Activated T-cell treated with anti-CD3 and anti-CD28 coated beads for 1 hour (primary cell): Measurements from ENCODE around the gene FMN2.

Experiments
- DNase-seq: peaks from one replicate; pipeline ENCODE4 v3.0.0-alpha.2; 2020; ENCODE audit warnings: low read depth

FMN2 gene

DNA sequence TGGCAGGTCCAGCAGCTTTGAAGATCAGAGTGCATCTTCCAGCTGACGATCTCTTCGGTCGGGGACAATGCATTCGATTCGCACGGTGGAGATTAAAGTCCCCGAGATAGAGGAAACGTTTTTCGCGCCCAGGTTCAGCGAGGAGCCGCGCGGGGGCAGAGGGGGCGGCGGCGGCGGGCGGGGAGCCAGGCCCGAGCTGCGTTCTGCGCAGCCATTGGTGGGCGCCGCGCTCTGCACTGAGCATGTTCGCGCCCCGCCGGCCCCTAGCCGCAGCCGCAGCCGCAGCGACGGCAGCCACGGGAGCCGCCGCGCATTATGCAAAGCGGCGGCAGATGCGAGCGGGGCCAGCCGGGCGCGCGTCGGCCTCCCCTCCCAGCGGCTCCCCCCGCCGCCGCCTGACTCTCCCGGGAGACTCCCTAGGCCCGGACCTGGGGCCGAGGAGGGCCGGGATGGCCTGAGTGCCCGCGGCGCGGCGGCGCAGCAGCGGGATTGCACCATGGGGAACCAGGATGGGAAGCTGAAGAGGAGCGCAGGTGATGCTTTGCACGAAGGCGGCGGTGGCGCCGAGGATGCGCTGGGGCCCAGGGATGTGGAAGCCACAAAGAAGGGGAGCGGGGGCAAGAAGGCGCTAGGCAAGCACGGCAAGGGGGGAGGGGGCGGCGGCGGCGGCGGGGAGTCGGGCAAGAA, at the start of gene FMN2:
Gene FMN2 (plus strand): TSS at position 270 of the 687 bp plus-strand sequence. CDS start 227 bp downstream, at position 497.
- DNase-seq, result no peak

GRCh38 chr1:240044620-240045019, 47.1 kb upstream of the FMN2 start:
- no peak for DNase-seq

DNA sequence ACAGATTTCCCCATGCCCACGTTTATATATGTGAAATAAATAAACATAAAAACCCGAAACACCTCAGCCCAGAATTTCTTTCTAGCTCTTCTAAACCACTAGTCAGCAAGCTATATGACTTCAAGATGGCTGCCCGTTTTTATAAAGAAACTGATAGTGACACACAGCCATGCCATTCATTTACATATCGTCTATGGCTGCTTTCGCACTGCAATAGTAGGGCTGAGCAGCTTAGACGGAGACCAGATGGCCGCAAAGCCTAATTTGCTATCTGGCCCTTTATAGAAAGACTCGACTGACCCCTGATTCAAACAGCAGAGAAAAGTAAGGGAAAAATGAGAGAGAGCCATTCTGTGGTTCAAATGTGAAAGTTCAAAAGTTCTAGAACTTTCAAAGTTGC, 45.7 kb upstream of the FMN2 start:
- no peak for DNase-seq

DNA sequence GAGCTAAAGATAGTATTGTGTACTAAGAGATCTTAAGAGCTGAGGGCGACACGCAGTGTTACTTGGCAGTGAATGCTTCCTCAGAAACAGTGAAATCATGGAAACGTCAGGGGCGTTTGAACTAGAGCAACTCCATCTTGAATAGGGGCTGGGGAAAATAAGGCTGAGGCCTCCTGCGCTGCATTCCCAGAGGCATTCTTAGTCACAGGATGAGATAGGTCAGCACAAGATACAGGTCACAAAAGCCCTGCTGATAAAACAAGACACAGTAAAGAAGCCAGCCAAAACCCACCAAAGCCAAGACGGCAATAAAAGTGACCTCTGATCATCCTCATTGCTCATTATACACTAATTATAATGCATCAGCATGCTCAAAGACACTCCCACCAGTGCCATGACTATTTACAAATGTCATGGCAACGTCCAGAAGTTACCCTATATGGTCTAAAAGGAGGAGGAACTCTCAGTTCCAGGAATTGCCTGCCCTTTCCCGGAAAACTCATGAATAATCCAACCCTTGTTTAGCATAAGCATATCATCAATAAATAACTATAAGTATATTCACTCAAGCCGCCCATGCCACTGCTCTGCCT, 37.5 kb upstream of the FMN2 start:
- DNase-seq, result no peak

DNA sequence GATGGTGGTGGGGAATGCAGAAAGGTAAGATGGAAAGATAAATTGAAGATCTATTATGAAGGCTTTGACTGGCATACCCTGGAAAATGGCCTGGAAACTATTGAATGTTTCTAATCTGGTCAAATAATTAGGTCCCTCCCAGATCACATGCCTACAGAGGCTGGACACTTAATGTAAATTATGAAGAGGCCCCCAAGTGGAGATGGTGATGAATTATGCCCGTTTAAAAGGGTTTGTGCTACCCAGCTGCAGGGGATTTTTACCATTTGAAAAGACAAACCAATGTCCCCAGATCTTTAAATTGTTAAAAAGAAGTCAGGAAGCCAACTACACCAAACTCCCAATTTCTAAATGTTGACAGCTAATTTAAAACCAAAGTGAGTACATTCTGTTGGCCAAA, 35.7 kb upstream of the FMN2 start:
- no peak for DNase-seq

DNA sequence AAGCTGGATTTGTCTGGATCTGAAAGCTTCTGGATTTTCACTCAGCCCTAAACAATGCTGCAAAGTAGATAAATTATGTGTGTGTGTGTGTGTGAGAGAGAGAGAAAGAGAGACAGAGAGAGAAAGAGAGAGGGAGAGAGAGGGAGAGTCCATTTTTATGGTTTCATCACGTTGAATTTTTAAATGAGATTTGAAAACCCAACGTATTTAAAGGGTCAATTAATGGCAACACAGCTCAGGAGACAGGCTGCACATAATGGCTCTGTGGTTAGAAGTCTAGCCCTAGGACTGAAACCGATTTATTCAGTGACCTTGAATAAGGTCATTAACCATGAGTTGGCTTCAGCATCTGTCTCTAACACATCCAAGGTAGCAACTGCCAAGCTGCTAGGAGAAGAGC, 35.3 kb upstream of the FMN2 start:
- DNase-seq, result no peak

- no peak for DNase-seq
These were observed 33.6 kb upstream of the FMN2 start for GRCh38 chr1:240058049-240058448.

DNA sequence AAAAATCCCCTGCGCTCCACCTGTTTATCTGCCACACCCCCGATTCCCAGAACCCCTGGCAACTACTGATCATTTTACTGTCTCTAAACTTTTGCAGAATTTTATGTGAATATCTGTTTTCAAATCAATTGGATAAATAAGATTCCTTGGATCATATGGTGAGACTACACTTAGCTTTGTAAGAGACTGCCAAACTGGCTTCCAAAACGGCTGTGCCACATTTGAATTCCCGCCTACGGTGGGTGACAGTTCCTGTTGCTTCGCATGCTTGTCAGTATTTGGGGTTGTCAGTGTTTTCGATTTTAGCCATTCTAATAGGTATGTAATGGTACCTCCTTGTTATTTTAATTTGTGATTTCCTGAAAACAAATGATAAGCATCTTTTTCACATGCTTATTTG, 22.7 kb upstream of the FMN2 start:
- no peak for DNase-seq

DNA sequence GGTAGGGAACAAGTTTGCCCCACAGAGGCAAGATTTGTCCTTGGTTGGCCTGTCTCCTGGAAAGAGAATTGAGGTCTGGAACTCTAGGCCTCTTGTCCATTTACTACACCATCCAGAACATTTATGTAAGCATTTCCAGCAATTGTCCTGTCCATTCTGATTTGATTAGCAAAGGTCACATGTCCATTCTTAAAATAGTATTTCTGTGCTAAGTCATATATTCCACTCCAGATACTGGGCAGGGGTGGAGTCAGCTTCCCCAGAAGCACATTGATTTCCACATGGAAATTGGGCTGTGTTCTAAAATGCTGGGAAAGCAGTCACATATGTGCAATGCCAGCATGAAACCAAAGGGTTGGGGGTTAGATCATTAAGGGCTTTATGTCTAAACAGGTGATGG, 21.5 kb upstream of the FMN2 start:
- no peak for DNase-seq

DNA sequence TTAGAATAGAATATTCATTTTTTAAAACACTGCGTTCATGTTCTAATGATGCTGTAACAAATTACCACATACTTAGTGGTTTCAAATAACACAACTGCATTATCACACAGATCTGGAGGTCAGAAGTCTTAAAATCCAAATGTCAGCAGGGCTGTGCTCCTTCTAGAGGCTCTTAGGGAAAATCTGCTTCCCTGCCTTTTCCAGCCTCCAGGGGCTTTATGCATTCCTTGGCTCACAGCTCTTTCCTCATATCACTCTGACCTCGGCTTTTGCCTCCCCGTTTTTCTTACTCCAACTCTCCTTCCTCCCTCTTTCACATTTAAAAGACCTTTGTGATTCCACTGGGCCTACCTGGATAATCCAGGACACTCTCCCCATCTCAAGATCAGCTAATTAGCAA, 18.6 kb upstream of the FMN2 start:
- no peak for DNase-seq

GRCh38 chr1:240074422-240074821, 17.3 kb upstream of the FMN2 start:
- DNase-seq, result no peak

DNA sequence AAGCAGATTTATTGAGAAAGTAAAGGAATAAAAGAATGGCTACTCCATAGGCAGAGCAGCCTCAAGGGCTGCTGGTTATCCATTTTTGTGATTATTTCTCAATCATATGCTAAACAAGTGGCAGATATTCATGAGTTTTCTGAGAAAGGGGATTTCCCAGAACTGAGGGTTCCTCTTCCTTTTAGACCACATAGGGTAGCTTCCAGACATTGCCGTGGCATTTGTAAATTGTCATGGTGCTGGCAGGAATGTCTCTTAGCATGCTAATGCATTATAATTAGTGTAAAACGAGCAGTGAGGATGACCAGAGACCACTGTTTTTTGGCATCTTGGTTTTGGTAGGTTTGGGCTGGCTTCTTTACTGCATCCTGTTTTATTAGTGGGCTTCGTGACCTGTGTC, 16.8 kb upstream of the FMN2 start:
- DNase-seq, result no peak

DNA sequence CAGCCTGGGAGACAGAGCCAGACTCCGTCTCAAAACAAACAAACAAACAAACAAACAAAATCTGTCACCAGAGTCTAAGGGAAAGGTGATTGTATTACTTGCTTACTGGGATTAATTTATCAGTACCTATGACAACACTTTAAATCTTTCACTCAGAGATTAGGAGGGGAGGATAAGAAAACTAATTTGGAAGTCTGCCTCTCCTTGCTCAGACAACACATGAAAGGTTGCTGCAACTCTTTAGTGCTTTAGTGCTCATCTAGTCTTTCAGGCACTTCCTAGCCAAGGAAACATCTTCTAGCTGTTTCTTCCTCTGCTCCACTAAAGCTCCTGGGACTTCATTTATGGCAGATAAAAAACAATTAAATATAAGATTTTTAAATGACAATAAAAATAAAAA, 7.3 kb upstream of the FMN2 start:
- DNase-seq, result no peak

- no peak for DNase-seq
These were observed 6.9 kb upstream of the FMN2 start for GRCh38 chr1:240084749-240085148.

DNA sequence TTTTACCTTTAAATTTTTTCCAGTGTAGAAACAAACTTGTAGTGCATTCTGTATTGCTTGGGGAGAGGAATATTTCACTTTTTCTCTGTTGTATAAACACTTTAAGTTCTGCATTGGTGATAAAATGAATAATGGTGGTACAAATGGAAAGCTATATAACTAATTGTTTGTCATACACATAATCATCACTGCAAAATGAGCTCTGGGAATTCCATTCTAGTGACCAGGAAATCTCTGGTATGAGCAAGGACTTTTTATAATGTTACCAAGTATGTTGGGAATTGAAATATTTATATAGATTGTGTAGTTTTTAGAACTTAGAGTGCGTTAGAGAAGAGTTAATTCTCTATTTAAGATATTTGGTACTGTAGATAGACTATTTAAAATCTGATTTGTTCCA, 5.0 kb upstream of the FMN2 start:
- no peak for DNase-seq

GRCh38 chr1:240090014-240090413, 1.7 kb upstream of the FMN2 start:
- DNase-seq, result no peak

DNA sequence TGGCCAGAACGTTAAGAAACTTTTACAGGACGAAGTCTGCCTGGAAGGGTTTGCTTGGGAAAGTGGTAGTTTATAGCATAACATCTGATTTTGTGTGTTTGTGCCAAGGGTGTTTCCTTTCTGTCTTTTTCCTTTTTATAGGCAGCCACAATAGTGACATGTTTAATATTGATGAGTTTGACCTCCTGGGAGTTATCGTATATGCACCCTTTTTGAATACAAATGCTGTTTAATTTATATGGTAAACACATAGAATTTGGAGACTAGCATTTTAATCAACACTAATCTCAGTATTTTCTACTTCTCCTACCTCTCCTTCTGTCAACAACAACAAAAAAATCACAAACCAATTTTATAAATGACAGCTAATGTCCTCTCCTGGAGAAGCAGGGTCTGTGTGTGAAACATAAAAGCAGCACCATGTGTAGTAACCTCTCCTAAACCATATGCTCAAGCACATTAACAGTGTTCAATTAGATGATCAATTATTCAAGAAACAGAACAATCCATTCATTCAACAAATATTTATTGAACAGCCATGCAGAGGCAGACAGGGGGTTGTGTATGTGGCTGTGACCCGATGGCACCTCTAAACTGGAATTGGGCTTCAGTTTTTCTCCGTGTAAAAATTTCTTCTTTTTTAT, 604 bp upstream of the FMN2 start:
- no peak for DNase-seq

DNA sequence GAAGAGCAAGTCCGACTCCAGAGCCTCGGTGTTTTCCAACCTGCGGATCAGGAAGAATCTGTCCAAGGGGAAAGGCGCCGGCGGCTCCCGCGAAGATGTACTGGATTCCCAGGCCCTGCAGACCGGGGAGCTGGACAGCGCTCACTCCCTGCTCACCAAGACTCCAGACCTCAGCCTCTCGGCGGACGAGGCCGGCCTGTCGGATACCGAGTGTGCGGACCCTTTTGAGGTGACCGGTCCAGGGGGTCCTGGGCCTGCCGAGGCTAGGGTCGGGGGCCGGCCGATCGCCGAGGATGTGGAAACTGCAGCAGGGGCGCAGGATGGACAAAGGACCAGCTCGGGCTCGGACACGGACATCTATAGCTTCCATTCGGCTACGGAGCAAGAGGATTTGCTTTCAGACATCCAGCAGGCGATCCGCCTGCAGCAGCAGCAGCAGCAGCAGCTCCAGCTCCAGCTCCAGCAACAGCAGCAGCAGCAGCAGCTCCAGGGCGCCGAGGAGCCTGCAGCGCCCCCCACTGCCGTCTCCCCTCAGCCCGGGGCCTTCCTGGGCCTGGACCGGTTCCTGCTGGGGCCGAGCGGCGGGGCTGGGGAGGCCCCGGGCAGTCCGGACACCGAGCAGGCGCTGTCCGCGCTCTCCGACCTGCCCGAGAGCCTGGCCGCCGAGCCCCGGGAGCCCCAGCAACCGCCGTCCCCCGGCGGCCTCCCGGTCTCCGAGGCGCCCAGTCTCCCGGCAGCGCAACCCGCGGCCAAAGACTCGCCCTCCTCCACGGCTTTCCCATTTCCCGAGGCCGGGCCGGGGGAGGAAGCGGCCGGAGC, 827 bp downstream of the FMN2 start:
- no peak for DNase-seq

GRCh38 chr1:240093120-240093961, 1.7 kb downstream of the FMN2 start:
- no peak for DNase-seq

DNA sequence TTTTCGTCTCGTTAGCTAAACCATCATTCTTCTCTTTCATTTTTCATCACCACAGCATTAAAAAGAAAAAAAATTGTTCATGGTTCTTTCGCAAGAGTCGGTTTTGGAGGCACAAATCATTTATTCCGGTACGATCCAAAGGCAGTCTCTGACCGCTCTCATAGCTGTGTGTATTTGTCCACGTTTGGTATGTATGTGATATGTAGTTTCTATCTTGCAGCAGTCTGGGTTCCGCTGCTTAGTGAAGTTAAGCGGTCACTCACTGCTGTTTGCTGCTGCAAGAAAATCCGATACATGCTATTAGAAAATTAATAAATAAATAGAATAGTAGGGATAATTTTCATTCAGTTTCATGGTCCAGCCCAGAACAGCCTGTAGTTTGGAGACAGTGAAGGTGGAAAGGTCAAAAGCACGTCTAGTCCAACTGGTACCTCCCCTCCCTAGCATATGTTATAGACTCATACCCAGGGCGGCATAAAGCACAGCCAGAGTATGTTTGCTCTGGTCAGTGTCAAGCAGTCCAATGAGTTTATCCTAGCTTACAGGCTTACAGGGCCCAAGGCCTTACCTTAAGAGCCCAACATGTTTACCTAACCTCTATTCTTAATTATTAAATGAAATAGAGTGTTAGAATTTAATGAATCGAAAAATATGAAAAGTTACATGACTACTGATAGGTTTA, 2.5 kb downstream of the FMN2 start:
- no peak for DNase-seq

DNA sequence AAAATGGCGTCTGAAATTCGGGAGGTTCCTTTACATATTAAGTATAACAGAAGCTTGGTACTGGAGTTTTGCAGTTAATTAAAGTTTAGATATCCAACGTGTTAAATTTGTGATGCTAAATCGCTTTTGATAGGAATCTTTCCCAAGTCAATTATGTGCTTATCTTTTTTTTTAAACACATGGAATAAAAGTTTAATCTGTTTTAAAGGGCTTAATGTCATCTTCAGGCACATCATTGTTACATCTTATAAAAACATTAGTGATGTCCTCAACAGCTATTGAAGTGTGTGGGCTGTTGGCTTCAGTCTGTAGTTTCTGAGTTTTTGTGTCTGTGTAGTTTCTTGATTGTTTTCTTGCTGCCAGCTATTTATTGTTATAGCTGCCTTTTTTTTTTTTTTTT, 5.3 kb downstream of the FMN2 start:
- DNase-seq, result no peak
